ENCODE data around the gene CRACR2B.

Gene CRACR2B

GRCh38 chr11:843818-844692, 16.3 kb downstream of the CRACR2B start:
- H3K9me3 ChIP-seq, result no peaks in the 10 kb centered on the region
- peaks cover 21% of the 10 kb centered on the region for H3K36me3 ChIP-seq
- H3K27me3 ChIP-seq, result no peaks in the 10 kb centered on the region
- H3K9ac ChIP-seq, result peak overlapping the region; percentile 98
- H3K4me3 ChIP-seq, result peak overlapping the region; percentile 82
- H3K4me1 ChIP-seq, result peaks cover 69% of the 10 kb centered on the region
- H3K4me2 ChIP-seq, result peak overlapping the region; percentile 98
- H4K20me1 ChIP-seq, result peaks cover 70% of the 10 kb centered on the region
- peak overlapping the region; percentile 100 for H3K27ac ChIP-seq
- TF ChIP-seq Cebpa-rat (IDR thresholded peaks at IDR 0.05), result no peak

- Histone ChIP-seq H3K27me3 (no peaks in the 10 kb centered on the region), H3K9me3 (no peaks in the 10 kb centered on the region), H4K20me1 (peaks cover 66% of the 10 kb centered on the region), H3K27ac (peak overlapping the region; percentile 66), H3K4me3 (0 out of 2 replicates have a peak overlapping the region, but pooled peaks have one; percentile 18), H3K4me2 (peak overlapping the region; percentile 98), H3K4me1 (peaks cover 73% of the 10 kb centered on the region), H3K36me3 (peaks cover 12% of the 10 kb centered on the region), H3K9ac (peak overlapping the region; percentile 59)
- no peak for TF ChIP-seq Cebpa-rat (IDR thresholded peaks at IDR 0.05)
Observed at GRCh38 chr11:844693-845644, 17.2 kb downstream of the CRACR2B start.

GRCh38 chr11:845872-846495, 18.3 kb downstream of the CRACR2B start:
- Histone ChIP-seq H3K9me3 (no peaks in the 10 kb centered on the region), H3K4me3 (no peak overlapping the region), H3K36me3 (peaks cover 2% of the 10 kb centered on the region), H3K9ac (peak overlapping the region; percentile 59; the same call in 1 of the 2 replicates), H3K27me3 (no peaks in the 10 kb centered on the region), H3K4me2 (peak overlapping the region; percentile 98), H4K20me1 (peaks cover 66% of the 10 kb centered on the region), H3K4me1 (peaks cover 76% of the 10 kb centered on the region), H3K27ac (peak overlapping the region; percentile 66)
- no peak for TF ChIP-seq Cebpa-rat (IDR thresholded peaks at IDR 0.05)

GRCh38 chr11:846496-847098, 18.9 kb downstream of the CRACR2B start:
- no peaks in the 10 kb centered on the region for H3K27me3 ChIP-seq
- no peak overlapping the region for H3K4me3 ChIP-seq
- no peaks in the 10 kb centered on the region for H3K36me3 ChIP-seq
- TF ChIP-seq Cebpa-rat (IDR thresholded peaks at IDR 0.05), result no peak
- no peaks in the 10 kb centered on the region for H3K9me3 ChIP-seq
- peak overlapping the region; percentile 66; the same call in 1 of the 2 replicates for H3K27ac ChIP-seq
- peaks cover 76% of the 10 kb centered on the region for H3K4me1 ChIP-seq
- H4K20me1 ChIP-seq, result peaks cover 66% of the 10 kb centered on the region
- H3K4me2 ChIP-seq, result peak overlapping the region; percentile 98
- peak overlapping the region; percentile 59; the same call in 1 of the 2 replicates for H3K9ac ChIP-seq

- Histone ChIP-seq H3K27ac (peak overlapping the region; percentile 13; the same call in 1 of the 2 replicates), H4K20me1 (peaks cover 69% of the 10 kb centered on the region), H3K4me2 (peak overlapping the region; percentile 98), H3K36me3 (no peaks in the 10 kb centered on the region), H3K9ac (no peak overlapping the region), H3K9me3 (no peaks in the 10 kb centered on the region), H3K27me3 (no peaks in the 10 kb centered on the region), H3K4me1 (peaks cover 84% of the 10 kb centered on the region), H3K4me3 (no peak overlapping the region)
- no peak for TF ChIP-seq Cebpa-rat (IDR thresholded peaks at IDR 0.05)
Observed at GRCh38 chr11:847876-848275, 20.2 kb downstream of the CRACR2B start.

- H3K4me1 ChIP-seq, result peaks cover 88% of the 10 kb centered on the region
- H3K9ac ChIP-seq, result no peak overlapping the region
- H3K4me2 ChIP-seq, result peak overlapping the region; percentile 98
- H3K9me3 ChIP-seq, result no peaks in the 10 kb centered on the region
- no peak for TF ChIP-seq Cebpa-rat (IDR thresholded peaks at IDR 0.05)
- H3K36me3 ChIP-seq, result no peaks in the 10 kb centered on the region
- H3K27me3 ChIP-seq, result no peaks in the 10 kb centered on the region
- H3K27ac ChIP-seq, result no peak overlapping the region
- peaks cover 74% of the 10 kb centered on the region for H4K20me1 ChIP-seq
- peak overlapping the region; percentile 72; the same call in 1 of the 2 replicates for H3K4me3 ChIP-seq
Observed at GRCh38 chr11:848380-848931, 20.7 kb downstream of the CRACR2B start.

GRCh38 chr11:849104-849824, 21.5 kb downstream of the CRACR2B start:
- TF ChIP-seq Cebpa-rat (IDR thresholded peaks at IDR 0.05), result no peak
- Histone ChIP-seq H3K4me2 (peak overlapping the region; percentile 98), H3K27ac (0 out of 2 replicates have a peak overlapping the region, but pooled peaks have one; percentile 13), H3K9ac (peak overlapping the region; percentile 63), H3K4me1 (peaks cover 88% of the 10 kb centered on the region), H3K9me3 (no peaks in the 10 kb centered on the region), H3K36me3 (no peaks in the 10 kb centered on the region), H4K20me1 (peaks cover 82% of the 10 kb centered on the region), H3K4me3 (peak overlapping the region; percentile 72), H3K27me3 (no peaks in the 10 kb centered on the region)

Data from BLaER1 (cell line).